ENCODE results near the gene MST1R. TPM values are rescaled to one million over a fixed set of nuclear protein-coding genes. Genes with fewer than 3 reads are reported as not detected.
"Not testable (repeated sequence)": the region's sequence is repeated elsewhere in the genome, so short reads cannot be mapped to it uniquely, and the experiment has no call there.

MST1R gene
- total and polyA plus RNA-seq, 5 experiments from 2014 or later: 0.19 to 1.0 (median 0.67) TPM; not detected in 1

DNA sequence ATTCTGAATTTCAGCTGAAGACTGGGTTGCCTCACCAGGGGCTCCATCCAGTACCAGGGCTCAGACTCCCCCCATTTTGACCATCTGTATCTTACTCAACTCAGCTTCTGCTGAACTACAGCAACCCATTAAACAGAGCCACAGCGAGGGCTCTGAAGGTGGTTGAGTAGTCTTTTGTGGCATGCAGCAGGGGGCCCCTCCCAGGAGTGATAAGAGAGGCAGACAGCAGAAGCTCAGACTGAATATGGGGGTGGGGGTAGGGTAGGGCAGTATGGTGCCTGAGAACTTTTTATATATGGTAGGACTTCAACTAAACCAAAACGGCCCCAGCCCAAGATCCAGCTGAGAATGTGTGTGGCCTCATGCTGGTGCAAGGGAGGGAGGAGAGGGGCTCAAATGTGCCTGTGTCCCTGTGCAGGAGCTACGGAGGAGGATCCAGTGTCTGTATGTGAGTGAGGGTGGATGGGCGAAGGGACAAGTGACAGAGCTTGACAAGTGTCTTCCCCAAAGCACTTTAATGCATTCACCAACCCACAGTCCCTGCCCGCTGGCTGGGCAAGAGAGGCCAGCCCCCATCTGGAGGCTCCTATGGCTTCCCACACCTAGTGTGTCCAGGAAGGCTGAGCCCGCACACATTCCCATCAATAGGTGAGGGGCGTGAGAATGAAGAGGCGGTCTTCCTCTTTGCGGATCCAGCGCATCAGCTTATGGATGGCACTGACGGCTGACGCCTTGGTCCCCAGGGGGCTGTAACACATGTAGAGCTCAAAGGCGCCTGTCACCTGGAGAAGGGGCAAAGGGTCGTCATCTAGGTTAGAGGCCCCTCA lies 4.9 kb upstream of the MST1R start:
- H3K4me1 Mint-ChIP-seq: peaks cover 16 to 30% (median 26%) of the 10 kb centered on the region in 4 donors
- no peak for DNase-seq
- peaks cover 0 to 33% (median 12%) of the 10 kb centered on the region in 3 donors for H3K36me3 Mint-ChIP-seq
- POLR2A ChIA-PET: no interaction called here
- no peak overlapping the region for H3K4me3 Mint-ChIP-seq
- ATAC-seq: no peak
- H3K27ac Mint-ChIP-seq: no peak overlapping the region
- H3K9me3 Mint-ChIP-seq: no peaks in the 10 kb centered on the region
- no peaks in the 10 kb centered on the region for H3K27me3 Mint-ChIP-seq

GRCh38 chr3:49906073-49906743 lies 2.5 kb upstream of the MST1R start:
- POLR2A ChIA-PET: interaction anchor here (1.2 to 2.4 kb wide), 3 partner anchors 34 to 187 kb away, joined by 3 to 9 read pairs (median 4); partner anchors contain the start of genes AMIGO3, INKA1 and RBM6
- peak in 9 of 10 donors; percentile 16 to 49 (median 33) for DNase-seq
- H3K27ac Mint-ChIP-seq: peak overlapping the region in 8 of 10 donors; percentile 48 to 89 (median 84)
- H3K4me3 Mint-ChIP-seq: peak overlapping the region; percentile 36 to 67 (median 57)
- H3K9me3 Mint-ChIP-seq: no peaks in the 10 kb centered on the region
- no peaks in the 10 kb centered on the region for H3K27me3 Mint-ChIP-seq
- ATAC-seq: peak; percentile 21 to 44
- peaks cover 14 to 32% (median 29%) of the 10 kb centered on the region in 4 donors for H3K4me1 Mint-ChIP-seq
- H3K36me3 Mint-ChIP-seq: peaks cover 0 to 15% (median 8%) of the 10 kb centered on the region in 3 donors

GRCh38 chr3:49904448-49904847 lies 775 bp upstream of the MST1R start:
- not testable (repeated sequence) for H3K27me3 Mint-ChIP-seq, H3K36me3 Mint-ChIP-seq, DNase-seq, H3K9me3 Mint-ChIP-seq, ATAC-seq
- Mint-ChIP-seq H3K4me3 (peak overlapping the region in 8 of 10 donors; percentile 74 to 89 (median 82)), H3K4me1 (peaks cover 14 to 32% (median 30%) of the 10 kb centered on the region in 4 donors), H3K27ac (peak overlapping the region in 7 of 10 donors; percentile 62 to 94 (median 85))
- POLR2A ChIA-PET: interaction anchor here (0.6 to 2.4 kb wide), 2 partner anchors 102 to 1203 kb away, joined by 4 to 9 read pairs; partner anchors contain the start of gene INKA1

- Mint-ChIP-seq H3K4me1 (peaks cover 14 to 32% (median 30%) of the 10 kb centered on the region in 4 donors), H3K27me3 (no peaks in the 10 kb centered on the region), H3K9me3 (no peaks in the 10 kb centered on the region), H3K36me3 (peaks cover 0 to 2% (median 0%) of the 10 kb centered on the region in 3 donors), H3K27ac (peak overlapping the region in 1 of 10 donors; percentile 40), H3K4me3 (peak overlapping the region in 3 of 10 donors; percentile 23 to 45 (median 33))
- no peak for ATAC-seq
- POLR2A ChIA-PET: interaction anchor here (0.7 to 0.9 kb wide), 2 partner anchors 84 to 100 kb away, joined by 3 read pairs; no protein-coding TSS in a partner anchor
- DNase-seq: no peak
These were observed 945 bp downstream of the MST1R start for GRCh38 chr3:49902511-49903345.

DNA sequence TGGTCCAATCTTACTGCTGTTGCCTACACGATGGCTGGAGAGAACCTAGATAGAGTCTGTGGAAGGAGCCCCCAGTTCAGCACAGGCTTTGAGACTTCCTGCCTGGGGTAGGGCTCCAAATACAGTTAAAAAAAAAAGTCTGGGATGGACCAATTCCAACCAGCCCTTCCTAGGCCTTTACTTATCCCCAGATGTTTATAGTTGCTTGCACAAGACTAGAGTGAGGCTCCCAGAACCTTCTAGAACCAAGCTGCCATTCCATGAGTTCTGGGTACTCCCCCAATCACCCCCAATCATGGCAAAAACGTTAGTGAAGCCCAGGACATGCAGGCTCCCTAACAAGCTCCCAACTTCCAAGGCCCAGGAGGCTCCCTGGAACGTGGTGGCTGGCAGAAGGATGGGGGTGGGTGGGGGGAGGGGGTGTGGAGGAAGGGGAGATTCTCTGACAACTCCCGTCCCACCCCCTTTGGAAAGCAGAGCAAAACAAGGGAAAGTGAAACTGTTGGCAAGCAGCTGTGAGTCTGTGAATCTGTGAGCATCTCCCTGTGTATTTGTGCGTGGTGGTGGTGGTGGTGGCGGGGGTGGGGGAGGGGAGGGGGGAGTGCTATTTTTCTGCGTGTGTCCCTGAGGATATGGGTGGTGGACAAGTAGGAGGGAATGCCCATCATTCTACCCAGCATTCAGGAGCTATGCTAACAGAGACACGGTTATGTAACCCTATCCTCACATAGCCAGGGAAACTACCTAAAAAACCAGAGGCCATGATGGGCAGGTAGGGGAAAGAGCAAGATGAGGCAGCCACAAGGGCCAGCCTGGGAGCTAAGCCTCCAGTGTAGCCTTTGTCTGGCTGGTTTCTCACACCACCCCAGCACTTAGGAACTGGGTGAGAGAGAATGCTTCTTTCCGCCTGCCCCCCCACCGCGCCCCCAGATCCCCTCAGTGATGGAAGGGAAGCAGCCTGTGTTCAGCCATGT lies 2.0 kb downstream of the MST1R start:
- Mint-ChIP-seq H3K9me3 (no peaks in the 10 kb centered on the region), H3K36me3 (no peaks in the 10 kb centered on the region), H3K27me3 (no peaks in the 10 kb centered on the region), H3K4me3 (peak overlapping the region in 1 of 10 donors; percentile 24), H3K4me1 (peaks cover 11 to 28% (median 24%) of the 10 kb centered on the region in 4 donors), H3K27ac (peak overlapping the region in 3 of 10 donors; percentile 29 to 53 (median 33))
- POLR2A ChIA-PET: interaction anchor here (0.7 kb wide), 1 partner anchor 83 kb away, joined by 3 read pairs; no protein-coding TSS in a partner anchor
- DNase-seq (no peak), ATAC-seq (no peak)

DNA sequence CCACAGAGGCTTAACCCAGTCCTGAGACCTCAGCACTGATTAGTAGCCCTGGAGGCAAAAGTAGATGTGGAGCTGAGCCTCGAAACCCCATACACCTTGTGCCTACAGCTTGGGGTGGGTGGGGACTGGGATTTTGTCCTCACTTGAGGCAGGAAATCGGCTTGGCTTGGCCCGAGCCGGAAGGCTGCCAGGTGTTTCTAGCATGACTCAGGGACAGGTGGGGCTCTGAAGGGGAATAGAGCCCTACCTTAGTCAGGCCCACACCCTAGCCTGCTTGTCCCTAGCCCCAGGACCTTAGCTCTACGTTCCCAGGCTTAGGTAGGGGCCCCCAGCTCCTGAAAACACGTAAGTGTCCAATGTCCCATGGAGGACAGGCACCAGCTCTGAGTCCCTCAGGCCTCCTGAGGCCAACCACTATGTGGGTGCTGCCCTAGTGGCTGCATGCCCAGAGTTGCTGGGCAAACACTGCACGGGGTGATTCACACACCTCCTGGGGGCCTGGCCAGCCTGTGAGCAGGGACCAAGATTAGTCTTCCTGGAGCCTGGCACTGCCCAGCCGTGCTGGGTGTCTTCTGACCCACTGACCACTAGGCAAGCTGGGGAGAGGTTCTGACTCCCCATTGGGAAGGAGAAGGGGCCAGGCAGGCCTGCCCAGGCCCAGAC lies 3.1 kb downstream of the MST1R start:
- Mint-ChIP-seq H3K27ac (peak overlapping the region in 1 of 10 donors; percentile 15), H3K27me3 (no peaks in the 10 kb centered on the region), H3K36me3 (no peaks in the 10 kb centered on the region), H3K4me1 (peaks cover 5 to 18% (median 14%) of the 10 kb centered on the region in 4 donors), H3K9me3 (no peaks in the 10 kb centered on the region), H3K4me3 (no peak overlapping the region)
- DNase-seq: no peak
- no peak for ATAC-seq
- POLR2A ChIA-PET: no interaction called here

DNA sequence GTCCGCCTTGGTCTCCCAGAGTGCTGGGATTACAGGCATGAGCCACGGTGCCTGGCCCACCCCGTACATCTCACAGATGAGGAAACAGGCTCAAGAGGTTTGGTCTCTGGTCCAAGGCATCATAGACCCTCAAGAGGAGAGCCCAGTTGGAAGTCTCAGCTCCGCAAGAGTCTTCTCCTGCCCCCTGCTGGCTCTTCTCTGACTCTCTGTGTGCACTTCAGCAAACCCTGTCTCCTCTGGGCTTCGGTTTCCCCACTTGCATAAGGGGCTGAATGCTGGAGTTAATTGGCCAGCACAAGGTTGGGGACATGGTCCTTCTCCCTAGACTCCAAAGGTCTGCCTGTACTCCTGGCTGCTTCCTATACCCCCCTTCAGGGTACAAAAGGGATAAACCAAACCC lies 3.9 kb downstream of the MST1R start:
- POLR2A ChIA-PET: no interaction called here
- ATAC-seq: no peak
- DNase-seq: no peak
- no peaks in the 10 kb centered on the region for H3K9me3 Mint-ChIP-seq
- H3K4me3 Mint-ChIP-seq: no peak overlapping the region
- H3K36me3 Mint-ChIP-seq: no peaks in the 10 kb centered on the region
- no peak overlapping the region for H3K27ac Mint-ChIP-seq
- no peaks in the 10 kb centered on the region for H3K27me3 Mint-ChIP-seq
- peaks cover 5 to 17% (median 10%) of the 10 kb centered on the region in 4 donors for H3K4me1 Mint-ChIP-seq

DNA sequence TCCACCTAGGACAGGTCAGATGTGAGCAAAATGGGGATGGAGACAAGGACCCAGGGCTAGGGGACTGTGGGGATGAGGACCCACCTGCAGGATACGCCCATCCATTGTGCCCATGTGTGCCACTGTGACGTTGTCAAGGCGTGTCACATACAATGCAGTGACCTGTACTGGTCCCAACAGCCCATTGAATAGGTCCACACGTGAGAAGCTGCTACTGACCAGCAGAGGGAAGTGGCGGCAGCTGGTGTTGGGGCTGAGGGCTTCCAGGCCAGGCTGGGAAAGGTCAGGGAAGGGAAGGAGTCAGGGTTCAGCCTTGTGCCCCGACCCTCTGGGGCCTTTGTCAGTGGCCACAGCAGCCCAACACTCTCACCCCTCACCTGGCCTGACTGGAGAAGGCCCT lies 4.7 kb downstream of the MST1R start:
- Mint-ChIP-seq H3K9me3 (no peaks in the 10 kb centered on the region), H3K4me1 (peaks cover 3 to 8% (median 5%) of the 10 kb centered on the region in 4 donors), H3K36me3 (no peaks in the 10 kb centered on the region), H3K4me3 (no peak overlapping the region), H3K27ac (no peak overlapping the region), H3K27me3 (no peaks in the 10 kb centered on the region)
- POLR2A ChIA-PET: interaction anchor here (1.1 kb wide), 1 partner anchor 94 kb away, joined by 3 read pairs; no protein-coding TSS in a partner anchor
- ATAC-seq (no peak), DNase-seq (no peak)

DNA sequence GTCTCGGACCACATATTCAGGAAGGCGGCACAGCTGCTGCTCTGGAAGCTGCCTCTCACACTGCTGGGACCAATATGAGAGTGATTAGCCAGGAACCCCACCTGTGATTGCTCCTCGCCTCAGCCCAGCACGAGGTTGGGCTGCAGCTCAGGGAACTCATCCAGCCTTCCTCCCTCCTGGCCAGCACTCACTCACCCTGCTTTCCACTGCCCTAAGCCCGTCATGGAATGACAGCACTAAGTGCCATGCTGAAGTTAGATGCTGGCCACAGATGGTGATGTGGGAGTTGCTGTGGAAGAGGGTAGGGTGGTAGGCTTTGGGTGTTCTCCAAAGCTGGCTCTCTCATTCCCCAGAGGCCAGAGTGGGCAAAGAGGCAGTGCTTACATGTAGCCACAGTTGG lies 7.3 kb downstream of the MST1R start:
- DNase-seq: no peak
- Mint-ChIP-seq H3K4me3 (no peak overlapping the region), H3K27me3 (no peaks in the 10 kb centered on the region), H3K4me1 (peaks cover 0 to 3% (median 1%) of the 10 kb centered on the region in 4 donors), H3K9me3 (no peaks in the 10 kb centered on the region), H3K36me3 (no peaks in the 10 kb centered on the region), H3K27ac (peak overlapping the region in 1 of 10 donors; percentile 27)
- POLR2A ChIA-PET: no interaction called here
- ATAC-seq: no peak

- ATAC-seq: no peak
- no peak for DNase-seq
- POLR2A ChIA-PET: no interaction called here
- Mint-ChIP-seq H3K27ac (no peak overlapping the region), H3K4me3 (no peak overlapping the region), H3K9me3 (no peaks in the 10 kb centered on the region), H3K4me1 (peaks cover 0 to 2% (median 0%) of the 10 kb centered on the region in 4 donors), H3K36me3 (no peaks in the 10 kb centered on the region), H3K27me3 (no peaks in the 10 kb centered on the region)
These were observed 7.9 kb downstream of the MST1R start for GRCh38 chr3:49895791-49896190.

- POLR2A ChIA-PET: no interaction called here
- H3K27me3 Mint-ChIP-seq: no peaks in the 10 kb centered on the region
- H3K4me1 Mint-ChIP-seq: peaks cover 0 to 1% (median 0%) of the 10 kb centered on the region in 4 donors
- H3K4me3 Mint-ChIP-seq: no peak overlapping the region
- H3K27ac Mint-ChIP-seq: peak overlapping the region in 1 of 10 donors; percentile 11
- no peaks in the 10 kb centered on the region for H3K36me3 Mint-ChIP-seq
- ATAC-seq (no peak), DNase-seq (no peak)
- H3K9me3 Mint-ChIP-seq: no peaks in the 10 kb centered on the region
These were observed 14.4 kb downstream of the MST1R start for GRCh38 chr3:49889296-49889695.

All from naive thymus-derived CD8-positive, alpha-beta T cell (primary cell).